GM23338 (cell line): ENCODE results near the gene DGKB. TPM values are rescaled to one million over a fixed set of nuclear protein-coding genes. Genes with fewer than 3 reads are reported as not detected.

ENCODE experiments used
- ATAC-seq: fragments of 200-7000 bp; cut with Tn5 transposase; 3 replicates; pipeline ENCODE4 v1.9.1; 2020
- DNase-seq: peaks from one replicate; pipeline ENCODE4 v3.0.0-alpha.2; 2015; ENCODE audit warnings: low spot score
- H2AFZ ChIP-seq: fragments of 200-600 bp; sonication (generic); 2 replicates; pipeline ENCODE4 v1.8.0; 2016; ENCODE audit warnings: antibody characterized with exemption, mild to moderate bottlenecking, moderate library complexity
- H3F3A ChIP-seq: fragments of 200-600 bp; sonication (generic); replicated peaks from 2 replicates; pipeline ENCODE4 v1.8.0; 2017; ENCODE audit warnings: antibody characterized with exemption, mixed run types, low read depth
- H3K27ac ChIP-seq: fragments of 200-600 bp; sonication (generic); 2 replicates; pipeline ENCODE4 v1.6.1; 2016; ENCODE audit warnings: low read depth
- H3K27me3 ChIP-seq: fragments of 200-600 bp; sonication (generic); 2 replicates; pipeline ENCODE4 v1.8.0; 2016; ENCODE audit warnings: mild to moderate bottlenecking, mixed run types, moderate library complexity; ENCODE audit not compliant: insufficient read depth
- H3K36me3 ChIP-seq: fragments of 200-600 bp; sonication (generic); 2 replicates; pipeline ENCODE4 v1.8.0; 2016; ENCODE audit warnings: mild to moderate bottlenecking; ENCODE audit not compliant: insufficient read depth
- H3K4me1 ChIP-seq: fragments of 200-600 bp; sonication (generic); 2 replicates; pipeline ENCODE4 v1.8.0; 2016; ENCODE audit warnings: mild to moderate bottlenecking, moderate library complexity; ENCODE audit not compliant: insufficient read depth
- H3K4me2 ChIP-seq: fragments of 200-600 bp; sonication (generic); 2 replicates; pipeline ENCODE4 v1.7.1; 2017; ENCODE audit warnings: mixed run types
- H3K4me3 ChIP-seq: fragments of 200-600 bp; sonication (generic); 2 replicates; pipeline ENCODE4 v1.6.1; 2016; ENCODE audit warnings: mixed run types
- H3K79me2 ChIP-seq: fragments of 200-600 bp; sonication (generic); replicated peaks from 2 replicates; pipeline ENCODE4 v1.8.0; 2017; ENCODE audit warnings: mild to moderate bottlenecking; ENCODE audit not compliant: insufficient read depth
- H3K9me2 ChIP-seq: fragments of 200-600 bp; sonication (generic); 2 replicates; pipeline ENCODE4 v1.8.0; 2017; ENCODE audit not compliant: insufficient read depth
- H4K20me1 ChIP-seq: fragments of 200-600 bp; sonication (generic); replicated peaks from 2 replicates; pipeline ENCODE4 v1.8.0; 2017; ENCODE audit warnings: mild to moderate bottlenecking; ENCODE audit not compliant: insufficient read depth
- H3K27ac Mint-ChIP-seq: 2 replicates; pipeline ENCODE4 v1.8.0; 2020; ENCODE audit warnings: inconsistent platforms, mild to moderate bottlenecking, moderate library complexity, mixed read lengths
- H3K27me3 Mint-ChIP-seq: 3 replicates; pipeline ENCODE4 v1.8.0; 2022; ENCODE audit warnings: low read depth, mild to moderate bottlenecking, moderate library complexity, mixed read lengths, inconsistent platforms; ENCODE audit not compliant: insufficient read depth, poor library complexity
- H3K36me3 Mint-ChIP-seq: 3 replicates; pipeline ENCODE4 v1.8.0; 2021; ENCODE audit warnings: low read depth, mild to moderate bottlenecking, inconsistent platforms, moderate library complexity, mixed read lengths
- H3K4me1 Mint-ChIP-seq: 3 replicates; pipeline ENCODE4 v1.8.0; 2020; ENCODE audit warnings: mild to moderate bottlenecking, inconsistent platforms, mixed read lengths
- H3K4me3 Mint-ChIP-seq: 3 replicates; pipeline ENCODE4 v1.8.0; 2021; ENCODE audit warnings: moderate library complexity, mild to moderate bottlenecking, inconsistent platforms, mixed read lengths
- H3K9me3 Mint-ChIP-seq: 3 replicates; pipeline ENCODE4 v1.8.0; 2020; ENCODE audit warnings: moderate library complexity, mild to moderate bottlenecking, inconsistent platforms, mixed read lengths
- CREB1 ChIP-seq: fragments of 250-450 bp; sonication (Bioruptor Pico); IDR thresholded peaks from 2 replicates; pipeline ENCODE4 v1.5.0; 2020; ENCODE audit warnings: low read depth, mild to moderate bottlenecking, moderate library complexity
- EZH2 ChIP-seq: fragments of 200-600 bp; sonication (generic); IDR thresholded peaks from one replicate; pipeline ENCODE4 v1.8.0; 2017; ENCODE audit warnings: antibody characterized with exemption, mild to moderate bottlenecking, low read depth; ENCODE audit not compliant: unreplicated experiment
- EZH2phosphoT487 ChIP-seq: fragments of 200-600 bp; sonication (generic); IDR thresholded peaks from one replicate; pipeline ENCODE4 v1.8.1; 2018; ENCODE audit warnings: antibody characterized with exemption; ENCODE audit not compliant: unreplicated experiment
- JUNB ChIP-seq: IDR thresholded peaks from one replicate; pipeline ENCODE4 v1.6.1; 2016; ENCODE audit warnings: antibody characterized with exemption; ENCODE audit not compliant: unreplicated experiment
- NANOG ChIP-seq: IDR thresholded peaks from 2 replicates; pipeline ENCODE4 v1.6.1; 2016; ENCODE audit warnings: antibody characterized with exemption, borderline replicate concordance
- REST ChIP-seq: IDR thresholded peaks from one replicate; pipeline ENCODE4 v1.6.1; 2018; ENCODE audit warnings: antibody characterized with exemption; ENCODE audit not compliant: unreplicated experiment
- STAT1 ChIP-seq: IDR thresholded peaks from one replicate; pipeline ENCODE4 v1.6.1; 2016; ENCODE audit warnings: antibody characterized with exemption; ENCODE audit not compliant: unreplicated experiment
- ZNF114 ChIP-seq: fragments of 250-450 bp; sonication (Bioruptor Pico); IDR thresholded peaks from 2 replicates; pipeline ENCODE4 v1.5.0; 2020; ENCODE audit warnings: mild to moderate bottlenecking, moderate library complexity
- ZNF331 ChIP-seq: fragments of 250-450 bp; sonication (Bioruptor Pico); IDR thresholded peaks from 2 replicates; pipeline ENCODE4 v1.5.0; 2020; ENCODE audit warnings: low read depth, mild to moderate bottlenecking, moderate library complexity
- polyA plus RNA-seq: library from polyadenylated mRNA; unstranded; fragments of >200 nt; fragmentation: Nextera tagmentation; extraction: Ambion mirVana; gene quantifications from 2 replicates; pipeline ENCODE4 v1.2.1, GENCODE V29; 2016
- total RNA-seq: library from RNA; depleted of rRNA; stranded (reverse); fragments of >200 nt; shearing (Covaris generic); gene quantifications from 2 replicates; pipeline ENCODE4 v1.2.3, GENCODE V29; 2014
- TF ChIP-seq, protein P1 (sequence below): IDR thresholded peaks from 2 replicates; pipeline ENCODE4 v1.6.1; 2016; ENCODE audit warnings: antibody characterized with exemption
- TF ChIP-seq, protein P2 (sequence below), 2 experiments: fragments of 200-600 bp in 1 of 2; sonication (generic) in 1 of 2; conservative IDR thresholded peaks; 2 replicates each; pipeline versions ENCODE4 v1.5.1 to v1.6.1; 2016 to 2017; ENCODE audit warnings: antibody characterized with exemption in 2 of 2, low read depth in 2 of 2, mild to moderate bottlenecking in 2 of 2, moderate library complexity in 1 of 2

Gene DGKB
- total and polyA plus RNA-seq, 2 experiments from 2014 or later: 4.8 to 11.5 TPM

GRCh38 chr7:14414274-14414986 lies 488.1 kb downstream of the DGKB start (continued):
- TF ChIP-seq EZH2phosphoT487: no peak
- no peak for TF ChIP-seq ZNF114 (CRISPR knock-in tag)
- no peak for TF ChIP-seq STAT1
- TF ChIP-seq CREB1: no peak
- TF ChIP-seq REST: no peak
- TF ChIP-seq, protein P1, sequence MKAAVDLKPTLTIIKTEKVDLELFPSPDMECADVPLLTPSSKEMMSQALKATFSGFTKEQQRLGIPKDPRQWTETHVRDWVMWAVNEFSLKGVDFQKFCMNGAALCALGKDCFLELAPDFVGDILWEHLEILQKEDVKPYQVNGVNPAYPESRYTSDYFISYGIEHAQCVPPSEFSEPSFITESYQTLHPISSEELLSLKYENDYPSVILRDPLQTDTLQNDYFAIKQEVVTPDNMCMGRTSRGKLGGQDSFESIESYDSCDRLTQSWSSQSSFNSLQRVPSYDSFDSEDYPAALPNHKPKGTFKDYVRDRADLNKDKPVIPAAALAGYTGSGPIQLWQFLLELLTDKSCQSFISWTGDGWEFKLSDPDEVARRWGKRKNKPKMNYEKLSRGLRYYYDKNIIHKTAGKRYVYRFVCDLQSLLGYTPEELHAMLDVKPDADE: no peak
- TF ChIP-seq JUNB: no peak

- Histone ChIP-seq H3K27me3 (no peaks in the 10 kb centered on the region), H3K9me2 (no peaks in the 10 kb centered on the region; the same call in 1 of the 2 replicates), H3K4me1 (peaks cover 10% of the 10 kb centered on the region; the same call in 1 of the 2 replicates), H3K4me2 (no peak overlapping the region), H2AFZ (no peak overlapping the region), H3F3A (no peaks in the 10 kb centered on the region), H3K4me3 (no peak overlapping the region), H4K20me1 (no peaks in the 10 kb centered on the region), H3K27ac (no peak overlapping the region), H3K79me2 (no peaks in the 10 kb centered on the region), H3K36me3 (no peaks in the 10 kb centered on the region)
- Mint-ChIP-seq H3K27ac (no peak overlapping the region), H3K4me3 (no peak overlapping the region), H3K27me3 (no peaks in the 10 kb centered on the region), H3K36me3 (no peaks in the 10 kb centered on the region), H3K9me3 (no peaks in the 10 kb centered on the region), H3K4me1 (peaks cover 8% of the 10 kb centered on the region; the same call in 2 of the 3 replicates)
- ATAC-seq: no peak
- no peak for DNase-seq
- TF ChIP-seq STAT1 (no peak), EZH2 (no peak), NANOG (no peak), ZNF331 (no peak), REST (no peak), EZH2phosphoT487 (no peak)
- TF ChIP-seq, protein P2, sequence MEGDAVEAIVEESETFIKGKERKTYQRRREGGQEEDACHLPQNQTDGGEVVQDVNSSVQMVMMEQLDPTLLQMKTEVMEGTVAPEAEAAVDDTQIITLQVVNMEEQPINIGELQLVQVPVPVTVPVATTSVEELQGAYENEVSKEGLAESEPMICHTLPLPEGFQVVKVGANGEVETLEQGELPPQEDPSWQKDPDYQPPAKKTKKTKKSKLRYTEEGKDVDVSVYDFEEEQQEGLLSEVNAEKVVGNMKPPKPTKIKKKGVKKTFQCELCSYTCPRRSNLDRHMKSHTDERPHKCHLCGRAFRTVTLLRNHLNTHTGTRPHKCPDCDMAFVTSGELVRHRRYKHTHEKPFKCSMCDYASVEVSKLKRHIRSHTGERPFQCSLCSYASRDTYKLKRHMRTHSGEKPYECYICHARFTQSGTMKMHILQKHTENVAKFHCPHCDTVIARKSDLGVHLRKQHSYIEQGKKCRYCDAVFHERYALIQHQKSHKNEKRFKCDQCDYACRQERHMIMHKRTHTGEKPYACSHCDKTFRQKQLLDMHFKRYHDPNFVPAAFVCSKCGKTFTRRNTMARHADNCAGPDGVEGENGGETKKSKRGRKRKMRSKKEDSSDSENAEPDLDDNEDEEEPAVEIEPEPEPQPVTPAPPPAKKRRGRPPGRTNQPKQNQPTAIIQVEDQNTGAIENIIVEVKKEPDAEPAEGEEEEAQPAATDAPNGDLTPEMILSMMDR (conservative IDR thresholded peaks at IDR 0.05; ENCODE audit: low read depth in 2 of 2): no peak
Measured at GRCh38 chr7:14407246-14408015, 495.1 kb downstream of the DGKB start.
